Peyer's patch (tissue), 4 donors: ENCODE data around the gene SLC1A2. TPM values are rescaled to one million over a fixed set of nuclear protein-coding genes. Genes with fewer than 3 reads are reported as not detected.

Experiments used
- DNase-seq, 3 donors: peaks; one replicate each; pipeline ENCODE4 v3.0.0-alpha.2; 2017 to 2019
- H3K27ac ChIP-seq, 4 donors: fragments of 200-600 bp; sonication (generic); one replicate each; pipeline ENCODE4 v1.5.1; 2016 to 2019
- H3K27me3 ChIP-seq, 2 donors: fragments of 200-600 bp; sonication (generic); one replicate each; pipeline ENCODE4 v1.5.1; 2019
- H3K36me3 ChIP-seq, 3 donors: fragments of 200-600 bp; sonication (generic); one replicate each; pipeline ENCODE4 v1.5.1; 2016 to 2019
- H3K4me1 ChIP-seq, 4 donors: fragments of 200-600 bp; sonication (generic); one replicate each; pipeline ENCODE4 v1.5.1; 2016 to 2019
- H3K4me3 ChIP-seq, 4 donors: fragments of 200-600 bp; sonication (generic); 1 replicate in 3 of 4; 2 replicates in 1 of 4; pipeline ENCODE4 v1.5.1; 2016 to 2019; ENCODE audit warnings: mild to moderate bottlenecking in 1 of 4
- H3K9me3 ChIP-seq, 4 donors: fragments of 200-600 bp; sonication (generic); one replicate each; pipeline ENCODE4 v1.5.1; 2016 to 2019; ENCODE audit warnings: mild to moderate bottlenecking in 1 of 4
- CTCF ChIP-seq, 6 experiments: fragments of 450-650 bp in 4 of 6; fragments of 200-600 bp in 2 of 6; sonication (generic) in 1 of 6; IDR thresholded peaks; one replicate each; pipeline ENCODE4 v1.5.1; 2017 to 2019; ENCODE audit warnings: antibody characterized with exemption in 6 of 6, mild to moderate bottlenecking in 3 of 6, moderate library complexity in 1 of 6
- POLR2A ChIP-seq, 2 donors: fragments of 450-650 bp; IDR thresholded peaks; one replicate each; pipeline ENCODE4 v1.5.1; 2017; ENCODE audit warnings: antibody characterized with exemption in 2 of 2, mild to moderate bottlenecking in 2 of 2, moderate library complexity in 2 of 2
- total RNA-seq, 4 donors: library from RNA; depleted of rRNA; stranded (reverse); fragments of >200 nt; gene quantifications; one replicate each; pipeline ENCODE4 v1.1.0, GENCODE V29; 2016

The SLC1A2 gene
- total RNA-seq, 4 donors from 2014 or later, result 0.38 to 1.1 TPM; not detected in 2

- no peak for TF ChIP-seq CTCF (IDR thresholded peaks at IDR 0.05)
- no peak for TF ChIP-seq POLR2A (IDR thresholded peaks at IDR 0.05)
- H3K27me3 ChIP-seq, result no peaks in the 10 kb centered on the region
- no peak overlapping the region for H3K4me3 ChIP-seq
- no peaks in the 10 kb centered on the region for H3K36me3 ChIP-seq
- no peaks in the 10 kb centered on the region for H3K4me1 ChIP-seq
- no peak for DNase-seq
- no peaks in the 10 kb centered on the region for H3K9me3 ChIP-seq
- no peak overlapping the region for H3K27ac ChIP-seq
Measured at GRCh38 chr11:35321111-35321510, 98.2 kb downstream of the SLC1A2 start.

GRCh38 chr11:35318977-35319925 lies 100.1 kb downstream of the SLC1A2 start:
- no peak overlapping the region for H3K4me3 ChIP-seq
- no peak overlapping the region for H3K27ac ChIP-seq
- no peaks in the 10 kb centered on the region for H3K4me1 ChIP-seq
- H3K36me3 ChIP-seq, result no peaks in the 10 kb centered on the region
- H3K9me3 ChIP-seq, result no peaks in the 10 kb centered on the region
- TF ChIP-seq POLR2A (IDR thresholded peaks at IDR 0.05) (no peak), CTCF (IDR thresholded peaks at IDR 0.05) (no peak)
- DNase-seq, result no peak
- no peaks in the 10 kb centered on the region for H3K27me3 ChIP-seq

GRCh38 chr11:35318309-35318708 lies 101.0 kb downstream of the SLC1A2 start:
- H3K27me3 ChIP-seq, result no peaks in the 10 kb centered on the region
- no peak overlapping the region for H3K27ac ChIP-seq
- H3K9me3 ChIP-seq, result no peaks in the 10 kb centered on the region
- H3K4me1 ChIP-seq, result no peaks in the 10 kb centered on the region
- H3K4me3 ChIP-seq, result no peak overlapping the region
- H3K36me3 ChIP-seq, result no peaks in the 10 kb centered on the region
- no peak for DNase-seq
- TF ChIP-seq POLR2A (IDR thresholded peaks at IDR 0.05) (no peak), CTCF (IDR thresholded peaks at IDR 0.05) (no peak)

- no peak overlapping the region for H3K27ac ChIP-seq
- H3K4me3 ChIP-seq, result no peak overlapping the region
- H3K9me3 ChIP-seq, result no peaks in the 10 kb centered on the region
- H3K36me3 ChIP-seq, result no peaks in the 10 kb centered on the region
- no peaks in the 10 kb centered on the region for H3K27me3 ChIP-seq
- no peak for DNase-seq
- H3K4me1 ChIP-seq, result no peaks in the 10 kb centered on the region
- TF ChIP-seq CTCF (IDR thresholded peaks at IDR 0.05) (no peak), POLR2A (IDR thresholded peaks at IDR 0.05) (no peak)
Measured at GRCh38 chr11:35317253-35317652, 102.1 kb downstream of the SLC1A2 start.

GRCh38 chr11:35316161-35316560 lies 103.2 kb downstream of the SLC1A2 start:
- no peak overlapping the region for H3K27ac ChIP-seq
- H3K4me1 ChIP-seq, result no peaks in the 10 kb centered on the region
- no peak for TF ChIP-seq POLR2A (IDR thresholded peaks at IDR 0.05)
- TF ChIP-seq CTCF (IDR thresholded peaks at IDR 0.05), result no peak
- no peaks in the 10 kb centered on the region for H3K9me3 ChIP-seq
- DNase-seq, result no peak
- no peaks in the 10 kb centered on the region for H3K27me3 ChIP-seq
- no peak overlapping the region for H3K4me3 ChIP-seq
- no peaks in the 10 kb centered on the region for H3K36me3 ChIP-seq
